Activated naive CD4-positive, alpha-beta T cell treated with anti-CD3 and anti-CD28 coated beads, Interleukin-2, amount 50 U/mL, for 72 hours (primary cell): Measurements from ENCODE around the gene CCDC78. TPM values are rescaled to one million over a fixed set of nuclear protein-coding genes. Genes with fewer than 3 reads are reported as not detected.
"Not testable (repeated sequence)": the region's sequence is repeated elsewhere in the genome, so short reads cannot be mapped to it uniquely, and the experiment has no call there.

Experiments used
- ATAC-seq, 2 donors: fragments of 150-1000 bp; cut with Tn5 transposase; 2 replicates each; pipeline ENCODE4 v1.10.0; 2021; ENCODE audit warnings: mild to moderate bottlenecking in 2 of 2, moderate library complexity in 2 of 2
- DNase-seq, 2 donors: peaks; one replicate each; pipeline ENCODE4 v3.0.0; 2021 to 2022; ENCODE audit warnings: low spot score in 2 of 2
- H3K27ac Mint-ChIP-seq, 2 donors: one replicate each; pipeline ENCODE4 v1.8.0; 2022; ENCODE audit warnings: mild to moderate bottlenecking in 2 of 2, mixed read lengths in 2 of 2
- H3K36me3 Mint-ChIP-seq, 2 donors: one replicate each; pipeline ENCODE4 v1.8.0; 2022; ENCODE audit warnings: mixed read lengths in 2 of 2
- H3K9me3 Mint-ChIP-seq, 2 donors: one replicate each; pipeline ENCODE4 v1.8.0; 2022; ENCODE audit warnings: mixed read lengths in 2 of 2
- total RNA-seq, 2 donors: library from RNA; stranded (reverse); gene quantifications; one replicate each; pipeline ENCODE4 v1.2.3, GENCODE V29; 2022

CCDC78 gene
- total RNA-seq, 2 donors from 2014 or later: 6.2 to 10.7 TPM

DNA sequence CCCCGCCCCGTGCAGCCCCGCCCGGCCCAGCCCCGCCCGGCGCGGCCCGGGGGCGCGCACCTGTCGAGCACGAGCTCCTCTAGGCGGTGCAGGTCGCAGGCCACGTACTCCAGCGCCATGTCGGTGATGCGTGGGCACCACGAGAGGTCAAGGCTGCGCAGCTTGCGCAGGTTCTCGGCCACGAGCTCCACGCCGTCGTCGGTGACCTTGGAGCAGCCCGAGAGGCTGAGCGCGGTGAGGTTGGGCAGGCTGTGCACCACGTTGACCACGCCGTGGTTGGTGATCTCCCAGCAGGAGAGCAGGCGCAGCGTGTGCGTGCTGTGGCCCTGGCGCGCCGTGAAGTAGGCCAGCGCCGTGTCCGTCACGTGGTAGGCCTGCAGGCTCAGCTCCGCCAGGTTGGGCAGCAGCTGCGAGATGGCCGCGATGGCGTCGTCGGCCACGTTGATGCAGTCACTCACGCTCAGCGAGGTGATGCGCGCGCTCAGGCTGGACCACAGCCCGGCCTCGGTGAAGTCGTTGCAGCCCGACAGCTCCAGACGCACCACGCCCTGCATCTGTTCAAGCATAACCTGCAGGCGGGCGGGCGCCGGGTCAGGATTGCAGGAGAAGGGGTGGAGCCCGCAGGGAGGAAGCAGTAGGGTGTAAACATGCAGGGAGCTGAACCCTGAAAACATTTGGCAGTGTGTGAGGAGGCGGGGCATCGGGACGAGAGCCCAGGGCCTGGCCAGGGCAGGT is 30.7 kb downstream of the CCDC78 start:
- DNase-seq (peak; percentile 82 to 83), ATAC-seq (peak; percentile 82 to 85)
- Mint-ChIP-seq H3K27ac (peak overlapping the region in 1 of 2 donors; percentile 22), H3K9me3 (no peaks in the 10 kb centered on the region), H3K36me3 (peaks cover 0 to 5% of the 10 kb centered on the region in 2 donors)

DNA sequence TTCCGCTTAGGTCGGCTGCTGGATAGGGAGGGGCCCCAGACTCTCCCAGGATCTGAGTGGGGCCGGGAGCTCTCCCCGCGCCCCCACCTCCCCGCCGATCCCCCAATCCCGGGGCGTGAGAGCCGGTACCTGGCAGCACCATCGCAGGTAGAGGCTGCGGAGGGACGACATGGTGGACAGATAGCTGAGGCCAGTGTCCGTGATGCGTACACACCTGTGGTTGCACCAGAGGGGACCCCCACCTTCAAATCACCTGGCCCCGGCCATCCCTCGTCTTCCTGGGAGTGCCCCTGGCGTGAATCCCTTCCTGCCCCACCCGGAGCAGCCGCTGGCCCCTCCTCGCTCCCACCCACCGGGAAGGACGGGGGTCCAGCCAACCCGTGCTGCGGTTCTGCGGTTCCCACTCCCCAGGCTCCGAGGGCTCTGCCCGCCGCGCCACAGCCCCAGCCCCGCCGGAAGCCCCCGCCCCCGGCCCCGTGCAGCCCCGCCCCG is 31.3 kb downstream of the CCDC78 start:
- H3K36me3 Mint-ChIP-seq: peaks cover 0 to 5% of the 10 kb centered on the region in 2 donors
- no peaks in the 10 kb centered on the region for H3K9me3 Mint-ChIP-seq
- H3K27ac Mint-ChIP-seq: no peak overlapping the region

GRCh38 chr16:694187-694862 is 31.9 kb downstream of the CCDC78 start:
- no peaks in the 10 kb centered on the region for H3K9me3 Mint-ChIP-seq
- H3K27ac Mint-ChIP-seq: no peak overlapping the region
- ATAC-seq (no peak), DNase-seq (no peak)
- H3K36me3 Mint-ChIP-seq: peaks cover 0 to 5% of the 10 kb centered on the region in 2 donors

More for the DNA sequence above, 31.3 kb downstream of the CCDC78 start:
- DNase-seq: no peak
- ATAC-seq: peak in 1 of 2 donors; percentile 2

GRCh38 chr16:693766-694165 is 32.5 kb downstream of the CCDC78 start:
- no peak for ATAC-seq
- H3K36me3 Mint-ChIP-seq: peaks cover 0 to 5% of the 10 kb centered on the region in 2 donors
- no peaks in the 10 kb centered on the region for H3K9me3 Mint-ChIP-seq
- no peak for DNase-seq
- no peak overlapping the region for H3K27ac Mint-ChIP-seq

DNA sequence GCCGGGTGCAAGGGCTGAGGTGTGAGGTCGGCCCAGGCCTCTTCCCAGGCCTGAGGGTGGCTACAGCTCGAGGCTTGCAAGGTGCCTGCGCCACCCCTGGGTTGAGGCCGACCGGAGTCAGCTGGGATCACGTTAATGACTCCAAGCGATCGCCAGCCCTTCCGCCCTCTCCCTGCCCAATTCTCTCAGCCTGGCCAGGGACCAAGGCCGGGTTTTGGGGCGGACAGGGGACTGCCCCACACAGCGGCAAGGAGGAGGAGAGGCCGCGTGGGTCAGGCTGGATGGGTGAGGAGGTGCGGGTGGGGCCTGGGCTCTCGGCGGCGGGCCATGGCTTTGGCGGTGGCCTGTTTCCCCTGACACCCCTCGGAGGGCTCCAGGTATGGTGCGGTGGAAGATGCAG is 32.9 kb downstream of the CCDC78 start:
- Mint-ChIP-seq H3K36me3 (peaks cover 0 to 5% of the 10 kb centered on the region in 2 donors), H3K27ac (no peak overlapping the region), H3K9me3 (no peaks in the 10 kb centered on the region)
- ATAC-seq (no peak), DNase-seq (no peak)

DNA sequence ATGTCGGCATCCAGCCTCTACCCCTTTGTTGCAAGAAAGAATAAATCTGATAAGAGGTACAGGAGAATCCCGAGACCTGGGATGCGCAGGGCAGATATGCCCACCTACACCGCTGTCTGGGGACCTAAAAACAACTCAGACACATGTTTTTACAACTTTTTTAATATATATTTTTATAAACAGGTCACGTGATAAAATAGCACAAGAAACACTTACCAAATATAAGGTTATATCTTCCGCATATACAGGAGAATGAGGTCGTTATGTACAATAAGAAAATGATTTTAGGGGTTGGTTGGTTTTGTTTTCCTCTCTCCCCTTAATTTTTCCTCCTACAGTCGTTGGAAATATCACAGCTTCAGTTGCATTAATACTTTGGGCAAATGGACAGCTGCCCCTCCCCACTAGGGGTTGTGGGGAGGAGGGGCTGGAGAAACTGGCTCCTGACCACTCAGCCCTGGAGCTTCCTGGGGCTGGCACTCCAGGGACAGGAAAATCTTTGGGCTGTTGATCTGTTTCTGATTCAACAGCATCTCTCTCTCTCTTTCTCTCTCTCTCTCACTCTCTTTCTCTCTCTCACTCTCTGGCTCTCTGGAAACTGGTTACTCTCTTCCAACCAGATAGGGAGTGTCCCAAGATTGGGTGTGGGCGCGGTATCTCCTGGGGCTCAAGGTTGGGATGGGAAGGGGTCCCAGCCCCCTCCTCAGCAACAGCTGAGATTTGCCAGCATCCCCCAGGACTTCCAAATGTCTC is 33.7 kb downstream of the CCDC78 start:
- peak overlapping the region in 1 of 2 donors; percentile 95 for H3K27ac Mint-ChIP-seq
- DNase-seq: no peak
- no peaks in the 10 kb centered on the region for H3K9me3 Mint-ChIP-seq
- H3K36me3 Mint-ChIP-seq: peaks cover 0 to 5% of the 10 kb centered on the region in 2 donors
- ATAC-seq: no peak

- not testable (repeated sequence) for ATAC-seq, DNase-seq, H3K36me3 Mint-ChIP-seq, H3K9me3 Mint-ChIP-seq
- peak overlapping the region in 1 of 2 donors; percentile 95 for H3K27ac Mint-ChIP-seq
Observed at GRCh38 chr16:691242-691641, 35.0 kb downstream of the CCDC78 start.

DNA sequence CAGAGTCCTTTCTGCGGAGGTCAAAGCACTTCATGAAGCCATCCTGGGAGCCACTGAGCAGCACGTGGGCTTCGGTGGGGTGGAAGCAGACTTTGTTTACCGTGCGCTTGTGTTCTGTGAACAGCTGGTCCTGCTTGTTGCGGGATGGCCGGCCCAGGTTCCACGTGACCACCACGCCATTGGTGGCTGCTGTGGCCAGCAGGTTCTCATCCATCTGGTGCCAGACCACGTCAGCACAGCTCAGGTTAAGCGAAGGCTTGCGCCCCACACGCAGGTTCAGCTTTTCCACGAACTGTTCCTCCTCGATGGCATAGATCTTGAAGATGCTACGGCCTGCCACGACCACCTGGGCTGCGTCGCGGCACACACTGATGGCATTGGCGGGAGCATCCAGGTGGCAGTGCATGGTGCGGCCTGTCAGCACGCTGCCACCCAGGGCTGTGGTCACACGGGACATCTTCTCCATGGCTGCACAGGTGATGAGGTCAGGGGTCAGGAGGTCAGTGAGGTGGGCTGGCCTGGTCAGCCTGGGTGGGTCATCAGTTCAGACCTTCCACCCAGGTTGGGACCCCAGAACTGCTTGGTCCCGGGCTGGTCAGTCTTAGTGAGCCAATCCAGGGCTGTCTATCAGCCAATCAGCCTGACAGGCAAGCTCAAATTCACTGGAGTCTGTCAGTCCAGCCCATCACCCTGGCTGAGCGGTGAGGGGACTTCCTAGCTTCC is 36.9 kb downstream of the CCDC78 start:
- peak in 1 of 2 donors; percentile 56 for DNase-seq
- H3K36me3 Mint-ChIP-seq: peaks cover 0 to 6% of the 10 kb centered on the region in 2 donors
- peak overlapping the region; percentile 95 for H3K27ac Mint-ChIP-seq
- ATAC-seq: peak in 1 of 2 donors; percentile 2
- H3K9me3 Mint-ChIP-seq: no peaks in the 10 kb centered on the region

GRCh38 chr16:687499-687898 is 38.7 kb downstream of the CCDC78 start:
- Mint-ChIP-seq H3K9me3 (no peaks in the 10 kb centered on the region), H3K36me3 (peaks cover 3 to 11% of the 10 kb centered on the region in 2 donors), H3K27ac (no peak overlapping the region)
- DNase-seq (no peak), ATAC-seq (no peak)

- DNase-seq: peak in 1 of 2 donors; percentile 56
- Mint-ChIP-seq H3K36me3 (peaks cover 5 to 19% of the 10 kb centered on the region in 2 donors), H3K27ac (peak overlapping the region in 1 of 2 donors; percentile 4), H3K9me3 (no peaks in the 10 kb centered on the region)
- no peak for ATAC-seq
Observed at GRCh38 chr16:686459-687260, 39.6 kb downstream of the CCDC78 start.

GRCh38 chr16:685967-686366 is 40.3 kb downstream of the CCDC78 start:
- DNase-seq (peak in 1 of 2 donors; percentile 56), ATAC-seq (no peak)
- H3K36me3 Mint-ChIP-seq: peaks cover 5 to 22% of the 10 kb centered on the region in 2 donors
- no peaks in the 10 kb centered on the region for H3K9me3 Mint-ChIP-seq
- peak overlapping the region in 1 of 2 donors; percentile 4 for H3K27ac Mint-ChIP-seq

- Mint-ChIP-seq H3K27ac (peak overlapping the region in 1 of 2 donors; percentile 4), H3K36me3 (peaks cover 5 to 22% of the 10 kb centered on the region in 2 donors), H3K9me3 (no peaks in the 10 kb centered on the region)
- ATAC-seq (no peak), DNase-seq (peak in 1 of 2 donors; percentile 58)
Observed at GRCh38 chr16:684961-685696, 41.1 kb downstream of the CCDC78 start.

GRCh38 chr16:684071-684794 is 42.0 kb downstream of the CCDC78 start, which contains the start of gene JMJD8:
Gene JMJD8, minus strand, starts transcription at chr16:684334. Its CDS starts 15 bp downstream, at chr16:684319.
- Mint-ChIP-seq H3K27ac (peak within 1 kb of the TSS; percentile 65 to 73), H3K9me3 (no peaks in the 10 kb centered on the region), H3K36me3 (peaks cover 5 to 22% of the 10 kb centered on the region in 2 donors)
- peak; percentile 82 to 85 for ATAC-seq
- peak; percentile 96 to 97 for DNase-seq

DNA sequence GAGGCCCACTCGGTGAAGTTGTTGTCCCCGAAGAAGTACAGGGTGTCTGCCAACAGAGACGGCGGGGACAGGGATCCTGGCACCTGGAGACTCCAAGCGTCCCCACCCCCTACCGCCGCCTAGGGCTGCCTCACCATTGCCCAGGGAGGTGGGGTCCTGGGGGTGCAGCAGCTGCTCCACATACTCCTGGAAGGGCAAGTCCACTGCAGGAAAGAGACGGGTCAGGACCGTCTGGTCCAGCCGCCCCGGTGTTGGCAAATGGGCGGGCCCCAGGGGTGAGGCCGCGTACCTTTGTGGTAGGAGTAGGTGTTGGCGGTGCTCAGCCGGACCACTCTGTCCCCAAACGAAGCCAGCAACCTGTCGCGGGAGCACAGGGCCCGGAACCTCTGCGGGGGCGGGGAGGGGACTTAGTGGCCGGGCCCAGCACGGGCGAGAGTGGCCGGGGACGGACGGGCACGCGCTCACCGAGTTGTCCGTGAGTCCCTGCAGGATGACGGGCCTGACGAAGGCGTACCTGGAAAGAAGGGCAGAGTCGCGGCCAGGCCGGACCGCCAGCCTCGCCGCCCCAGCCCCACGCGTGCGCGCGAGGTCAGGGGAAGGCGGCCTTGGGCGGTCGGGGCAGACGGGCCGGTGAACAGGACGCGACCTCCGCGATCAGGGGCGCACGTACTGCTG is 42.7 kb downstream of the CCDC78 start:
- Mint-ChIP-seq H3K36me3 (peaks cover 5 to 22% of the 10 kb centered on the region in 2 donors), H3K9me3 (no peaks in the 10 kb centered on the region), H3K27ac (peak overlapping the region; percentile 65 to 73)
- DNase-seq: no peak
- ATAC-seq: no peak
